ENCODE measurements around the gene HOXA2. TPM values are rescaled to one million over a fixed set of nuclear protein-coding genes. Genes with fewer than 3 reads are reported as not detected.

Gene HOXA2
- polyA plus RNA-seq, 4 donors, result 0.97 to 6.9 TPM; not detected in 2

DNA sequence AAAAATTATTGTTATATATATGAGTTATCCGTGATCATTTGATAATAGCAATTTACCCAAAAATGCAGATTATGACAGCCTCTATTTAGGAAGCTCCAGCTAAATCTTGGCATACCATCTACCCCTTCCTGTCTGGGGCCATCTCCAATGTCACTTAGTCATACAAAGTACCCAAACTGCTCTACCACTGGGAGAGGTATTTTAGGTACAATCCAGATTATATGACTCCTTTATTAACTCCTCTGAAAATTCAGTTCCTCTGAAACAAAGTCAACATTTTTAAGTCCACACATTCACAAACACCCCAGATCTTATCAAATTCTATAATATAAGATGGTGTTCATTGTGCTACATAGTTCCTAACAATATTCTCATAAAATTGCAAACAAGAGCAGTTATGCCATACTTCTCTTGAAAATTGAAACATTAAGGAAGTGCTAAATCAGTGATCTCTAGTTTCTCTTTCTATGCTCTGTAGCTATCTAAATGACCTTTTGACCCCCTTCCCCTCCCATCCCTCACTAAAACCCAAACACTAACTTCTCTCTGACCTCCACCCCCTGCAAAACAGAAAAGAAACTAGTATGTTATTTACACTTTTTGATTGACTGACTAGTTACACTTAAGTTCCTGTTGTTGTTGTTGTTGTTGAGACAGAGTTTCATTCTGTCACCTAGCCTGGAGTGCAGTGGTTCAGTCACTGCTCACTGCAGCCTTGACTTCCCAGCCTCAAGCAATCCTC, 23.1 kb downstream of the HOXA2 start:
- Histone ChIP-seq H3K27me3 (ENCODE audit: control insufficient read depth in 3 of 3, insufficient read depth in 3 of 3, low read length in 3 of 3) (no peaks in the 10 kb centered on the region), H3K4me3 (ENCODE audit: low read depth in 1 of 3, low read length in 3 of 3) (no peak overlapping the region), H3K36me3 (ENCODE audit: control insufficient read depth in 3 of 3, insufficient read depth in 2 of 3, low read depth in 1 of 3, low read length in 3 of 3) (no peaks in the 10 kb centered on the region), H3K9me3 (ENCODE audit: control insufficient read depth in 2 of 2, insufficient read depth in 1 of 2, low read depth in 1 of 2, low read length in 1 of 2) (no peaks in the 10 kb centered on the region), H3K27ac (ENCODE audit: low read depth in 1 of 3, low read length in 2 of 3) (no peak overlapping the region), H3K4me1 (ENCODE audit: control insufficient read depth in 3 of 3, insufficient read depth in 2 of 3, low read depth in 1 of 3, low read length in 2 of 3) (peaks cover 0 to 3% (median 2%) of the 10 kb centered on the region in 3 donors)
- DNase-seq, result peak in 1 of 2 donors; percentile 31
- FAIRE-seq, result no peak
- WGBS, 3 donors, result 91 to 94% (median 93%) methylated on average over 1 of the region's 1 CpG

- peaks cover 0 to 4% (median 2%) of the 10 kb centered on the region in 3 donors for H3K4me1 ChIP-seq (ENCODE audit: control insufficient read depth in 3 of 3, insufficient read depth in 2 of 3, low read depth in 1 of 3, low read length in 2 of 3)
- no peaks in the 10 kb centered on the region for H3K9me3 ChIP-seq (ENCODE audit: control insufficient read depth in 2 of 2, insufficient read depth in 1 of 2, low read depth in 1 of 2, low read length in 1 of 2)
- no peak overlapping the region for H3K27ac ChIP-seq (ENCODE audit: low read depth in 1 of 3, low read length in 2 of 3)
- DNase-seq (no peak), FAIRE-seq (no peak)
- WGBS, 3 donors, result 79 to 89% (median 81%) methylated on average over 5 of the region's 5 CpGs
- H3K27me3 ChIP-seq (ENCODE audit: control insufficient read depth in 3 of 3, insufficient read depth in 3 of 3, low read length in 3 of 3), result no peaks in the 10 kb centered on the region
- H3K36me3 ChIP-seq (ENCODE audit: control insufficient read depth in 3 of 3, insufficient read depth in 2 of 3, low read depth in 1 of 3, low read length in 3 of 3), result no peaks in the 10 kb centered on the region
- no peak overlapping the region for H3K4me3 ChIP-seq (ENCODE audit: low read depth in 1 of 3, low read length in 3 of 3)
These were observed 23.8 kb downstream of the HOXA2 start for GRCh38 chr7:27078616-27079233.

DNA sequence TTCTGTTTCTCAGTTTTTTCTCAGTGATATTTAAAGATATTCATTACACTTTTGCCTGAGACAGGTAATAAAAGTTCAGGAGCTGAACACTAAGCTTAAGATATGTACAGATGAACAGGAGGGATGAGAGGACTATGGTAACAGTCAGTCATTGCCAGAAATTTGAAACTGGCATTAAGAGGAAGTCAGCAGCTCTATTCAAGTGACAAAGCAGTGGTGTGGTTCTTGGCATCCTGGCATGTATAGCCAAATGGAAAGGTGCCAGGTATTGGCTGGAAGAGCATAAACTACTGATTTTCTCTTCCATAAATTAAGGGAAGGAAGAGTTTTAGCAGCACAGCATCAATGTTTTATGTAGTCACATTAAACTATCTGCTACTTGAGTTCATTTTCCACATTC, 29.4 kb downstream of the HOXA2 start:
- Histone ChIP-seq H3K27ac (ENCODE audit: low read depth in 1 of 3, low read length in 2 of 3) (no peak overlapping the region), H3K4me3 (ENCODE audit: low read depth in 1 of 3, low read length in 3 of 3) (no peak overlapping the region), H3K36me3 (ENCODE audit: control insufficient read depth in 3 of 3, insufficient read depth in 2 of 3, low read depth in 1 of 3, low read length in 3 of 3) (no peaks in the 10 kb centered on the region), H3K4me1 (ENCODE audit: control insufficient read depth in 3 of 3, insufficient read depth in 2 of 3, low read depth in 1 of 3, low read length in 2 of 3) (peaks cover 0 to 4% (median 0%) of the 10 kb centered on the region in 3 donors), H3K9me3 (ENCODE audit: control insufficient read depth in 2 of 2, insufficient read depth in 1 of 2, low read depth in 1 of 2, low read length in 1 of 2) (no peaks in the 10 kb centered on the region), H3K27me3 (ENCODE audit: control insufficient read depth in 3 of 3, insufficient read depth in 3 of 3, low read length in 3 of 3) (no peaks in the 10 kb centered on the region)
- DNase-seq, result no peak
- no peak for FAIRE-seq

GRCh38 chr7:27071622-27072390, 30.7 kb downstream of the HOXA2 start:
- Histone ChIP-seq H3K4me1 (ENCODE audit: control insufficient read depth in 3 of 3, insufficient read depth in 2 of 3, low read depth in 1 of 3, low read length in 2 of 3) (peaks cover 0 to 4% (median 0%) of the 10 kb centered on the region in 3 donors), H3K27ac (ENCODE audit: low read depth in 1 of 3, low read length in 2 of 3) (no peak overlapping the region), H3K36me3 (ENCODE audit: control insufficient read depth in 3 of 3, insufficient read depth in 2 of 3, low read depth in 1 of 3, low read length in 3 of 3) (no peaks in the 10 kb centered on the region), H3K9me3 (ENCODE audit: control insufficient read depth in 2 of 2, insufficient read depth in 1 of 2, low read depth in 1 of 2, low read length in 1 of 2) (no peaks in the 10 kb centered on the region), H3K4me3 (ENCODE audit: low read depth in 1 of 3, low read length in 3 of 3) (no peak overlapping the region), H3K27me3 (ENCODE audit: control insufficient read depth in 3 of 3, insufficient read depth in 3 of 3, low read length in 3 of 3) (no peaks in the 10 kb centered on the region)
- DNase-seq, result peak in 1 of 2 donors; percentile 34
- no peak for FAIRE-seq
- WGBS, 3 donors, result 47 to 65% (median 49%) methylated on average over 6 of the region's 6 CpGs

- no peaks in the 10 kb centered on the region for H3K27me3 ChIP-seq (ENCODE audit: control insufficient read depth in 3 of 3, insufficient read depth in 3 of 3, low read length in 3 of 3)
- H3K9me3 ChIP-seq (ENCODE audit: control insufficient read depth in 2 of 2, insufficient read depth in 1 of 2, low read depth in 1 of 2, low read length in 1 of 2), result no peaks in the 10 kb centered on the region
- no peaks in the 10 kb centered on the region for H3K4me1 ChIP-seq (ENCODE audit: control insufficient read depth in 3 of 3, insufficient read depth in 2 of 3, low read depth in 1 of 3, low read length in 2 of 3)
- WGBS, 3 donors, result 93 to 100% (median 95%) methylated on average over 1 of the region's 1 CpG
- no peaks in the 10 kb centered on the region for H3K36me3 ChIP-seq (ENCODE audit: control insufficient read depth in 3 of 3, insufficient read depth in 2 of 3, low read depth in 1 of 3, low read length in 3 of 3)
- H3K27ac ChIP-seq (ENCODE audit: low read depth in 1 of 3, low read length in 2 of 3), result no peak overlapping the region
- DNase-seq (no peak), FAIRE-seq (no peak)
- no peak overlapping the region for H3K4me3 ChIP-seq (ENCODE audit: low read depth in 1 of 3, low read length in 3 of 3)
These were observed 34.2 kb downstream of the HOXA2 start for GRCh38 chr7:27068259-27068658.

DNA sequence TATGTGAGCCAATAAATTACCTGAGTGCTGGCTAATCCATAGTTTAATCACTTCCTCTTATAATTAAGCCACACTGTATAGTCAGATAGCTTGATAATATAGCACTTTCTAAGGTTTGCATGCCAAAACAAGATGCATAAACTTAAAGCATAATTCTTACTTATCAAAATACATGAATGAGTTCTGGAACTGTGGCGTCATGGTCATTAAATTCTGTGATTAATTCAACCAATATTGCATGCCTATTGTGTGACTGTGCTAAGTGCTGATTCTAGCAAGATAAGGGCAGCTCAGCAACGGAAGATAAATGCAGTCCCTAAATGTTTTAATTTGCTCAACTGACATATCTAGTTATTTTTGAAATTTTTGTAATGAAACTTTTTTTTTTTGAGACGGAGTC, 36.3 kb downstream of the HOXA2 start:
- DNase-seq (peak in 1 of 2 donors; percentile 24), FAIRE-seq (no peak)
- Histone ChIP-seq H3K9me3 (ENCODE audit: control insufficient read depth in 2 of 2, insufficient read depth in 1 of 2, low read depth in 1 of 2, low read length in 1 of 2) (no peaks in the 10 kb centered on the region), H3K4me1 (ENCODE audit: control insufficient read depth in 3 of 3, insufficient read depth in 2 of 3, low read depth in 1 of 3, low read length in 2 of 3) (no peaks in the 10 kb centered on the region), H3K27me3 (ENCODE audit: control insufficient read depth in 3 of 3, insufficient read depth in 3 of 3, low read length in 3 of 3) (no peaks in the 10 kb centered on the region), H3K36me3 (ENCODE audit: control insufficient read depth in 3 of 3, insufficient read depth in 2 of 3, low read depth in 1 of 3, low read length in 3 of 3) (no peaks in the 10 kb centered on the region), H3K27ac (ENCODE audit: low read depth in 1 of 3, low read length in 2 of 3) (no peak overlapping the region), H3K4me3 (ENCODE audit: low read depth in 1 of 3, low read length in 3 of 3) (no peak overlapping the region)
- whole genome bisulfite sequencing, 3 donors, result 47 to 71% (median 47%) methylated on average over 3 of the region's 3 CpGs

DNA sequence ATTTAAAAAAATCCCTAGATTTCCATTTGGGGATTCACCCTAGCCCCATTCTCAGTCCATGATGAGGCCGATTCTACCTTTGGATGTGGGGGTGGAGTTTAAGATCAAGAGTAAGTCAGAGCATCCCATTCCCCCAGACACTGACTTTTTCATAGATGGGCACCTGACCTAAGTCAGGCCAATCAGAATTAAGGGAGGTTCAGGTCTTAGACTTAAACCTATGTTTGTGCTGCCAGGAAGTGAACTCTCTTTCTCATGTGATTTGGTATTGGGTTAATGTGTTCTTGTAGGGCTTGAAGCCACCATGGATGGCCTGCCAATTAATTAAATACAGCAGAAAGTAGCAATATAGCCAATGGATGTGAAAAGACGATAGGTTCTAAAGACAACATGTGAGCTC, 36.8 kb downstream of the HOXA2 start:
- H3K9me3 ChIP-seq (ENCODE audit: control insufficient read depth in 2 of 2, insufficient read depth in 1 of 2, low read depth in 1 of 2, low read length in 1 of 2), result no peaks in the 10 kb centered on the region
- H3K27ac ChIP-seq (ENCODE audit: low read depth in 1 of 3, low read length in 2 of 3), result no peak overlapping the region
- H3K4me1 ChIP-seq (ENCODE audit: control insufficient read depth in 3 of 3, insufficient read depth in 2 of 3, low read depth in 1 of 3, low read length in 2 of 3), result no peaks in the 10 kb centered on the region
- FAIRE-seq (no peak), DNase-seq (no peak)
- H3K27me3 ChIP-seq (ENCODE audit: control insufficient read depth in 3 of 3, insufficient read depth in 3 of 3, low read length in 3 of 3), result no peaks in the 10 kb centered on the region
- no peak overlapping the region for H3K4me3 ChIP-seq (ENCODE audit: low read depth in 1 of 3, low read length in 3 of 3)
- WGBS, 3 donors, result 72 to 84% (median 74%) methylated on average over 2 of the region's 2 CpGs
- H3K36me3 ChIP-seq (ENCODE audit: control insufficient read depth in 3 of 3, insufficient read depth in 2 of 3, low read depth in 1 of 3, low read length in 3 of 3), result no peaks in the 10 kb centered on the region

DNA sequence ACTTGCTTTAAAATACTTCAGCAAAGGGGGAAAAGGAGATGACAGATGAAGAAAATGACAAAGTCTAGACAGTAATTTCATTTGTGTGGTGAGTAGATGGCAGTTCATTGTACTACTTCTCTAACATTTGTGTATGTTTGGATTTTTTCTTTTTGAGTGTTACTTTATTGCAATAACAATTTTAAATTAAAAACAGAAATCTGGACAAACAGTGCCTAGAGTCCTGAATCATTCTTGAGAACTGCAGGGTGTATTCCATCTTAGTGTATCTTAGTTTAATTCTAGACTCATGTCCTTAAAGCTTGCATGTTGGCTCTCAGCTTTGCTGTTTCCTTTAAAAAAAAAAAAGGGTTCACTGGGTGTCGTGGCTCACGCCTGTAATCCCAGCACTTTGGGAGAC, 37.8 kb downstream of the HOXA2 start:
- 70 to 90% (median 80%) methylated on average over 2 of the region's 2 CpGs for WGBS, 3 donors
- Histone ChIP-seq H3K9me3 (ENCODE audit: control insufficient read depth in 2 of 2, insufficient read depth in 1 of 2, low read depth in 1 of 2, low read length in 1 of 2) (no peaks in the 10 kb centered on the region), H3K4me3 (ENCODE audit: low read depth in 1 of 3, low read length in 3 of 3) (no peak overlapping the region), H3K36me3 (ENCODE audit: control insufficient read depth in 3 of 3, insufficient read depth in 2 of 3, low read depth in 1 of 3, low read length in 3 of 3) (no peaks in the 10 kb centered on the region), H3K27ac (ENCODE audit: low read depth in 1 of 3, low read length in 2 of 3) (no peak overlapping the region), H3K27me3 (ENCODE audit: control insufficient read depth in 3 of 3, insufficient read depth in 3 of 3, low read length in 3 of 3) (no peaks in the 10 kb centered on the region), H3K4me1 (ENCODE audit: control insufficient read depth in 3 of 3, insufficient read depth in 2 of 3, low read depth in 1 of 3, low read length in 2 of 3) (no peaks in the 10 kb centered on the region)
- no peak for DNase-seq
- FAIRE-seq, result no peak

All from small intestine (tissue), 7 donors.